ENCODE results near the gene PDE6D. TPM values are rescaled to one million over a fixed set of nuclear protein-coding genes. Genes with fewer than 3 reads are reported as not detected.
A peak's percentile ranks its signal among the peaks of the same experiment; 100 is the strongest.

PDE6D gene
- total and polyA plus RNA-seq, 2 of the 13 experiments (the other 11 are each of a cell fraction or from before 2014, with no cell fraction given): 14.1 to 23.2 TPM

- TF ChIP-seq TBP (CRISPR knock-in tag; IDR thresholded peaks at IDR 0.05) (no peak), MEIS2 (CRISPR knock-in tag; IDR thresholded peaks at IDR 0.05) (no peak), NR2F6 (IDR thresholded peaks at IDR 0.05) (no peak), NR2F6 (CRISPR knock-in tag; IDR thresholded peaks at IDR 0.05) (no peak), ZNF331 (CRISPR knock-in tag; IDR thresholded peaks at IDR 0.05) (0 out of 2 replicates have a peak, but pooled peaks have one; percentile 20), ZNF44 (CRISPR knock-in tag; IDR thresholded peaks at IDR 0.05) (no peak), ZNF652 (CRISPR knock-in tag; IDR thresholded peaks at IDR 0.05; ENCODE audit: borderline replicate concordance, low read depth) (no peak), SYNCRIP (IDR thresholded peaks at IDR 0.05; ENCODE audit: insufficient read depth, low read depth, low read length) (no peak), IKZF5 (CRISPR knock-in tag; IDR thresholded peaks at IDR 0.05) (no peak), KAT8 (CRISPR knock-in tag; IDR thresholded peaks at IDR 0.05) (no peak), ZNF605 (CRISPR knock-in tag; IDR thresholded peaks at IDR 0.05) (0 out of 2 replicates have a peak, but pooled peaks have one; percentile 34), TAF15 (IDR thresholded peaks at IDR 0.05; ENCODE audit: low read depth, low read length, poor library complexity, severe bottlenecking) (no peak), MLX (CRISPR knock-in tag; IDR thresholded peaks at IDR 0.05) (no peak), ZNF124 (CRISPR knock-in tag; IDR thresholded peaks at IDR 0.05) (no peak), REL (CRISPR knock-in tag; conservative IDR thresholded peaks at IDR 0.05) (no peak), LBX2 (CRISPR knock-in tag; IDR thresholded peaks at IDR 0.05; ENCODE audit: borderline replicate concordance) (no peak), E2F1 (CRISPR knock-in tag; IDR thresholded peaks at IDR 0.05) (no peak), NFE2 (CRISPR knock-in tag; IDR thresholded peaks at IDR 0.05) (no peak), ZNF703 (CRISPR knock-in tag; IDR thresholded peaks at IDR 0.05; ENCODE audit: borderline replicate concordance) (no peak), TMF1 (CRISPR knock-in tag; IDR thresholded peaks at IDR 0.05; ENCODE audit: low read depth) (no peak), PAWR (CRISPR knock-in tag; IDR thresholded peaks at IDR 0.05; ENCODE audit: borderline replicate concordance) (no peak), ZFP82 (CRISPR knock-in tag; IDR thresholded peaks at IDR 0.05; ENCODE audit: borderline replicate concordance) (no peak), MAX (IDR thresholded peaks at IDR 0.05) (0 out of 2 replicates have a peak, but pooled peaks have one; percentile 18), ZNF383 (CRISPR knock-in tag; IDR thresholded peaks at IDR 0.05; ENCODE audit: borderline replicate concordance) (0 out of 2 replicates have a peak, but pooled peaks have one; percentile 50)
Observed at GRCh38 chr2:231717281-231718171, 63.6 kb downstream of the PDE6D start (continued).
